CD14-positive monocyte (primary cell): ENCODE measurements around the gene BMERB1. TPM values are rescaled to one million over a fixed set of nuclear protein-coding genes. Genes with fewer than 3 reads are reported as not detected.

Source experiments
- DNase-seq, 3 donors: peaks; one replicate each; pipeline ENCODE4 v3.0.0-alpha.2; 2011 to 2022
- H2AFZ ChIP-seq: 2 replicates; pipeline ENCODE4 v1.6.0; 2012; ENCODE audit warnings: mild to moderate bottlenecking, low read depth, low read length, inconsistent platforms; ENCODE audit not compliant: insufficient read depth, poor library complexity, severe bottlenecking
- H3K27ac ChIP-seq, 2 donors: 1 replicate in 1 of 2; 2 replicates in 1 of 2; pipeline ENCODE4 v1.5.1; 2012 to 2013; ENCODE audit warnings: low read length in 2 of 2, control low read depth in 1 of 2, inconsistent platforms in 1 of 2, low read depth in 1 of 2, mild to moderate bottlenecking in 1 of 2
- H3K27me3 ChIP-seq, 2 donors: one replicate each; pipeline versions ENCODE4 v1.6.0 to v1.6.1; 2011 to 2013; ENCODE audit warnings: low read length in 2 of 2; ENCODE audit not compliant: control insufficient read depth in 2 of 2, insufficient read depth in 2 of 2
- H3K36me3 ChIP-seq, 2 donors: replicated peaks in 1 of 2; 1 replicate in 1 of 2; 2 replicates in 1 of 2; pipeline versions ENCODE4 v1.5.1 to v1.6.1; 2012 to 2013; ENCODE audit warnings: low read length in 2 of 2, control low read depth in 1 of 2, inconsistent platforms in 1 of 2, mild to moderate bottlenecking in 1 of 2; ENCODE audit not compliant: insufficient read depth in 2 of 2, control insufficient read depth in 1 of 2
- H3K4me1 ChIP-seq, 2 donors: 1 replicate in 1 of 2; 2 replicates in 1 of 2; pipeline versions ENCODE4 v1.5.1 to v1.6.1; 2012 to 2013; ENCODE audit warnings: low read length in 2 of 2, control low read depth in 1 of 2, inconsistent platforms in 1 of 2, mild to moderate bottlenecking in 1 of 2, moderate library complexity in 1 of 2; ENCODE audit not compliant: insufficient read depth in 2 of 2, control insufficient read depth in 1 of 2
- H3K4me2 ChIP-seq: replicated peaks from 2 replicates; pipeline ENCODE3; 2012; ENCODE audit warnings: low read length, moderate library complexity, mild to moderate bottlenecking; ENCODE audit not compliant: poor library complexity, severe bottlenecking; ENCODE audit errors: extremely low read depth
- H3K4me3 ChIP-seq, 3 experiments: fragments of 200-600 bp in 1 of 3; sonication (generic) in 1 of 3; replicated peaks in 1 of 3; 1 replicate in 2 of 3; 2 replicates in 1 of 3; pipeline ENCODE4 v1.5.1; 2011 to 2013; ENCODE audit warnings: low read length in 3 of 3, mild to moderate bottlenecking in 3 of 3, control low read depth in 2 of 3, low read depth in 2 of 3, inconsistent platforms in 1 of 3, moderate library complexity in 1 of 3
- H3K79me2 ChIP-seq: 2 replicates; pipeline ENCODE4 v1.6.0; 2012; ENCODE audit warnings: mild to moderate bottlenecking, control low read depth, inconsistent platforms, low read length, moderate library complexity; ENCODE audit not compliant: insufficient read depth
- H3K9ac ChIP-seq: 2 replicates; pipeline ENCODE4 v1.6.0; 2017; ENCODE audit warnings: low read length, mild to moderate bottlenecking; ENCODE audit not compliant: insufficient read depth, poor library complexity, severe bottlenecking
- H3K9me3 ChIP-seq, 2 donors: replicated peaks in 1 of 2; 1 replicate in 1 of 2; 2 replicates in 1 of 2; pipeline versions ENCODE4 v1.5.1 to v1.6.1; 2012 to 2013; ENCODE audit warnings: low read length in 2 of 2, control low read depth in 1 of 2; ENCODE audit not compliant: control insufficient read depth in 1 of 2, insufficient read depth in 1 of 2
- H4K20me1 ChIP-seq: 2 replicates; pipeline ENCODE4 v1.6.0; 2012; ENCODE audit warnings: mild to moderate bottlenecking, low read length, control low read depth, moderate library complexity; ENCODE audit not compliant: insufficient read depth
- H3K27ac Mint-ChIP-seq, 7 donors: one replicate each; pipeline ENCODE4 v1.8.0; 2020; ENCODE audit warnings: mild to moderate bottlenecking in 7 of 7, mixed read lengths in 7 of 7, moderate library complexity in 6 of 7, inconsistent platforms in 2 of 7
- H3K27me3 Mint-ChIP-seq, 3 donors: one replicate each; pipeline ENCODE4 v1.8.0; 2021 to 2022; ENCODE audit warnings: low read depth in 3 of 3, mild to moderate bottlenecking in 3 of 3, mixed read lengths in 3 of 3, moderate library complexity in 3 of 3, inconsistent platforms in 1 of 3
- H3K36me3 Mint-ChIP-seq, 2 donors: one replicate each; pipeline ENCODE4 v1.8.0; 2020; ENCODE audit warnings: mixed read lengths in 2 of 2, inconsistent platforms in 1 of 2, mild to moderate bottlenecking in 1 of 2
- H3K4me1 Mint-ChIP-seq: one replicate; pipeline ENCODE4 v1.8.0; 2020; ENCODE audit warnings: mild to moderate bottlenecking, mixed read lengths
- H3K4me3 Mint-ChIP-seq, 2 donors: one replicate each; pipeline ENCODE4 v1.8.0; 2020; ENCODE audit warnings: mild to moderate bottlenecking in 2 of 2, mixed read lengths in 2 of 2, moderate library complexity in 1 of 2
- H3K9me3 Mint-ChIP-seq, 7 donors: one replicate each; pipeline ENCODE4 v1.8.0; 2020 to 2022; ENCODE audit warnings: mixed read lengths in 7 of 7, mild to moderate bottlenecking in 6 of 7, moderate library complexity in 6 of 7, inconsistent platforms in 2 of 7
- WGBS: methylation state at CpG from one replicate; pipeline ENCODE4 v1.1.5; 2013; ENCODE audit warnings: missing lambda C conversion rate; ENCODE audit not compliant: insufficient coverage; 5-methylcytosine and 5-hydroxymethylcytosine counted together
- intact Hi-C, 2 donors: fragments of 100-400 bp; cut with micrococcal nuclease; formaldehyde crosslinking; loops; one replicate each; pipeline versions ENCODE4 v1.15.0 to v1.15.1; 2023
- polyA plus RNA-seq, 3 donors: library from polyadenylated mRNA; depleted of rRNA in 1 of 3; unstranded in 2 of 3; stranded (reverse) in 1 of 3; fragments of 300-500 nt in 2 of 3; fragments of >200 nt in 1 of 3; fragmentation: Illumina TruSeq in 2 of 3; gene quantifications; 1 replicate in 2 of 3; 2 replicates in 1 of 3; pipeline ENCODE4 v1.2.3, GENCODE V29; 2012 to 2021
- TF ChIP-seq, protein P1 (sequence below): fragments of 200-600 bp; IDR thresholded peaks from one replicate; pipeline ENCODE4 v1.8.0; 2022; ENCODE audit warnings: antibody characterized with exemption, mild to moderate bottlenecking

The BMERB1 gene
- polyA plus RNA-seq, 3 donors = 0.11 to 0.28 (median 0.11) TPM

GRCh38 chr16:15635926-15636325 lies 201.5 kb downstream of the BMERB1 start:
- H4K20me1 ChIP-seq = peaks cover 62% of the 10 kb centered on the region
- H3K4me3 ChIP-seq = no peak overlapping the region
- Mint-ChIP-seq H3K27ac (peak overlapping the region in 4 of 7 donors; percentile 27 to 82 (median 40)), H3K4me1 (peaks cover 12% of the 10 kb centered on the region), H3K27me3 (no peaks in the 10 kb centered on the region), H3K4me3 (no peak overlapping the region), H3K9me3 (no peaks in the 10 kb centered on the region), H3K36me3 (peaks cover 77 to 89% of the 10 kb centered on the region in 2 donors)
- WGBS = 100% methylated on average over 2 of the region's 9 CpGs
- peaks cover 62% of the 10 kb centered on the region for H3K79me2 ChIP-seq
- H2AFZ ChIP-seq = no peak overlapping the region
- H3K4me2 ChIP-seq = no peak overlapping the region
- H3K9me3 ChIP-seq = no peaks in the 10 kb centered on the region
- H3K9ac ChIP-seq = no peak overlapping the region
- intact Hi-C loops = loop anchor here in 1 of 2 donors (10.0 kb wide), 1 partner anchor 59 kb away; no protein-coding TSS in a partner anchor
- H3K4me1 ChIP-seq = peaks cover 0 to 11% of the 10 kb centered on the region in 2 donors
- H3K27me3 ChIP-seq = no peaks in the 10 kb centered on the region
- TF ChIP-seq, protein P1, sequence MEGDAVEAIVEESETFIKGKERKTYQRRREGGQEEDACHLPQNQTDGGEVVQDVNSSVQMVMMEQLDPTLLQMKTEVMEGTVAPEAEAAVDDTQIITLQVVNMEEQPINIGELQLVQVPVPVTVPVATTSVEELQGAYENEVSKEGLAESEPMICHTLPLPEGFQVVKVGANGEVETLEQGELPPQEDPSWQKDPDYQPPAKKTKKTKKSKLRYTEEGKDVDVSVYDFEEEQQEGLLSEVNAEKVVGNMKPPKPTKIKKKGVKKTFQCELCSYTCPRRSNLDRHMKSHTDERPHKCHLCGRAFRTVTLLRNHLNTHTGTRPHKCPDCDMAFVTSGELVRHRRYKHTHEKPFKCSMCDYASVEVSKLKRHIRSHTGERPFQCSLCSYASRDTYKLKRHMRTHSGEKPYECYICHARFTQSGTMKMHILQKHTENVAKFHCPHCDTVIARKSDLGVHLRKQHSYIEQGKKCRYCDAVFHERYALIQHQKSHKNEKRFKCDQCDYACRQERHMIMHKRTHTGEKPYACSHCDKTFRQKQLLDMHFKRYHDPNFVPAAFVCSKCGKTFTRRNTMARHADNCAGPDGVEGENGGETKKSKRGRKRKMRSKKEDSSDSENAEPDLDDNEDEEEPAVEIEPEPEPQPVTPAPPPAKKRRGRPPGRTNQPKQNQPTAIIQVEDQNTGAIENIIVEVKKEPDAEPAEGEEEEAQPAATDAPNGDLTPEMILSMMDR = no peak
- no peak for DNase-seq
- peak overlapping the region in 1 of 2 donors; percentile 65 for H3K27ac ChIP-seq
- peaks cover 79 to 84% of the 10 kb centered on the region in 2 donors for H3K36me3 ChIP-seq

GRCh38 chr16:15636392-15636873 lies 202.0 kb downstream of the BMERB1 start:
- peaks cover 77 to 89% of the 10 kb centered on the region in 2 donors for H3K36me3 Mint-ChIP-seq
- H3K4me1 ChIP-seq = peaks cover 2 to 16% of the 10 kb centered on the region in 2 donors
- no peaks in the 10 kb centered on the region for H3K27me3 Mint-ChIP-seq
- no peak overlapping the region for H3K4me3 ChIP-seq
- H3K9me3 Mint-ChIP-seq = no peaks in the 10 kb centered on the region
- H3K9me3 ChIP-seq = no peaks in the 10 kb centered on the region
- peaks cover 67% of the 10 kb centered on the region for H4K20me1 ChIP-seq
- peak overlapping the region in 1 of 2 donors; percentile 65 for H3K27ac ChIP-seq
- no peak overlapping the region for H3K9ac ChIP-seq
- DNase-seq = no peak
- H3K79me2 ChIP-seq = peaks cover 67% of the 10 kb centered on the region
- H3K27ac Mint-ChIP-seq = peak overlapping the region in 5 of 7 donors; percentile 14 to 82 (median 47)
- TF ChIP-seq, protein P1 = no peak
- no peak overlapping the region for H2AFZ ChIP-seq
- no peaks in the 10 kb centered on the region for H3K27me3 ChIP-seq
- peaks cover 74 to 79% of the 10 kb centered on the region in 2 donors for H3K36me3 ChIP-seq
- no peak overlapping the region for H3K4me2 ChIP-seq
- intact Hi-C loops = loop anchor here in 1 of 2 donors (10.0 kb wide), 1 partner anchor 58 kb away; no protein-coding TSS in a partner anchor
- peak overlapping the region in 1 of 2 donors; percentile 16 for H3K4me3 Mint-ChIP-seq
- peaks cover 16% of the 10 kb centered on the region for H3K4me1 Mint-ChIP-seq

Other genes starting within 250 kb of the BMERB1 start
- gene NPIPA5, start 56.3 kb upstream of the BMERB1 start, polyA plus RNA-seq = 10 to 100 TPM in 1 of 3 donors, not detected in 2; 16.2 TPM
- gene MPV17L, start 38.8 kb upstream of the BMERB1 start, polyA plus RNA-seq = under 1 TPM in 2 of 3 donors, not detected in 1; 0.13 to 0.58 TPM
- gene MARF1, start 208.6 kb downstream of the BMERB1 start, polyA plus RNA-seq = 10 to 100 TPM in 1 of 3 donors, 1 to 10 TPM in 2; 5.7 to 39.9 (median 9.8) TPM
- 10 to 100 TPM; 26.0 to 47.8 (median 28.0) TPM for gene NDE1, start 215.7 kb downstream of the BMERB1 start, polyA plus RNA-seq